HG03139 (cell line): Measurements from ENCODE around the gene ASXL1.
"Not testable (repeated sequence)": the region's sequence is repeated elsewhere in the genome, so short reads cannot be mapped to it uniquely, and the experiment has no call there.

Experiments used
- ATAC-seq: cut with Tn5 transposase; IDR thresholded peaks from one replicate; pipeline ENCODE4 v1.9.1; 2021; ENCODE audit not compliant: unreplicated experiment

The ASXL1 gene

DNA sequence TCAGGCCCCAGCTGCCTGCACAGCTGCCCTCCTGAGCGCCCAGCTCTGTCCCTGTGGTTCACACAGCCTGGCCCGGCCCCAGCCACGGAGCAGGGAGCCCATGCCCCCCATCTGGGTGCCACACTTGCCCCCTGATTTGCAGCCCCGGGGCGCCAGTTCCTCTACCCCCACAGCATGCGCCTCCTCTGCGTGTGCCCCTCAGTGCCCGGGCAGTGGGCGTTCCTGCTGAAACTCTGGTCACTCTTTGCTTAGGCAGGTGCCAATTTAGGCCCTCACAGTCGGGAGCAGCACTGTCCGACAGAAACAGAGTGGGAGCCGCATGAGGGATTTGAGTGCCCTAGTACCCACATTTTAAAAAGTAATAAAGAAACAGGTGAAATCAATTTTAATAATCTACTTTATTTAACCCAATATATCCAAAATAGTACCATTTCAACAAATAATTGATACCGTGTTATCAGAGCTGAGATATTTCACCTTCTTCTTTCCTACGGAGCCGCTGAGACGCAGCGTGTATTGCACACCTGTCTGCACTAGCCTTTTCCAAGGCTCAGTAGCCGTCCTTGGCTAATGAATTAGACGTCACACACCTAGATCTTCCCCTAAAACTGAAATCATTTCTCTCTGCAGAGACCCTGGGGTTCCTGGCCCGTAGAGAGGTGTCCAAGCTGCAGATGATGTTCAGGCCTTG, 106.4 kb downstream of the ASXL1 start:
- ATAC-seq, result no peak

DNA sequence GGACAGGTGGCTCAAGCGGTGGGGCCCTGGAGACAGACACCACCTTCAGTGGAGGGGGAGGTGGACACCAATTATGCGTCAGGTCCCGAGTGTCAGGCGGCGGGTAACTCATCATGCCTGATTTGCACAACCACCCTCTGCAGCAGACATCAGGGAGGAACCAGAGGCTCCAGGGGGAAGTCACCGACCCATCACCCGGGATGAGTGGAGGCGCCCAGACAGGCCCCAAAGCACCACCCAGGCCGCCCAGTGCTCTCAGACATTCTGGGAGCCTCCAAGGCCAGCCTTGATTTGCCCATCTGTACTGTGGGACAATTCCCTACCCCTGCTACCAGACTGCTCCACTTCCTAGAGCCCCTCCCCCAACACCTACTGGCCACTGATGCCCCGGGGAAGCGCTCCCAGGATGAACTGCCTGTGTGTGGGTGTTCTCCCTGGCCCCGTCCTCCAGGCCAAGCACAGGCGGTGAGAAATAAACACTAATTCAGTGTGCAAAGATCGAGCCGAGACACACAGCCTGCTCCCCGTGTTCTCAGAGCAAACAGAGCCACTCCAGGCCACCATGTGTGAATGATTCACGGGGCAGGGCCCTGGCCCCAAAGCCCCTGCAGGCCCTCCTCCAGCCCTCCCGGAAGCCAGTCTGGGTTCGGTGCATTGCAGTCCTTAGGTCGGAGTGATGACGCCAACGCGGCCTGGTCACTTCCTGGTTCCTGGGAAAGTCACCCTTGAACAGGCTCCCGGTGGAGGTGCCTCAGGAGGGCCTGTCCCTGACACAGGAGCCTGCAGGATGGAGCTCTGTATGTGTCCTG, 107.2 kb downstream of the ASXL1 start:
- no peak for ATAC-seq

DNA sequence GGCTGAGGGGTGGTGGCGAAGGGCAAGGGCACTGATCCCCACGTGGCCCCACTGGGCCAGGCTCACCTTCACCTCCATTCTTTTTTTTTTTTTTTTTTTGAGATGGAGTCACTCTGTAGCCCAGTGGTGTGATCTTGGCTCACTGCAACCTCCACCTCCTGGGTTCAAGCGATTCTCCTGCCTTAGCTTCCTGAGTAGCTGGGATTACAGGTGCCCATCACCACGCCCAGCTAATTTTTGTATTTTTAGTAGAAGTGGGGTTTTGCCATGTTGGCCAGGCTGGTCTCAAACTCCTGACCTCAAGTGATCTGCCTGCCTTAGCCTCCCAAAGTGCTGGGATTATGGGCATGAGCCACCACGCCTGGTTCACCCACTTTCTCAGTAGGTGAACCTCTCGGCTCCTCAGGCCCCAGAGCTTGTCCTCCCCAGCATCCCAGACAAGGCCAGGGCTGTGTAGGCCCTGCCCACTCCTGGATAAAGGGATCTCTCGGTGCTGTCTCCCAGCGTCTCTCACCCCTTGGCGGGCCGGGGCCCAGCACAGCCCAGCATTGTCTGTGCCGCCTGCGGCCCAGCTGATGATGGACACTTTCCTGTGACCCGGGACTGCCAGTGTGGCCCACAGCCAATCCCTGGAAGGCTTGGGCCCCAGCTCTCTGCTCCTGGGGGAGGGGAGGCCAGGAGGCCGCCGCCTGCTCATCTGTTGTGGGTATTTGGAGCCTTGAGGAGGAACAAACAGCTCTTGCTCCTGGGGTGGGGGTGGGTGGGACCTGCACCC, 108.0 kb downstream of the ASXL1 start:
- ATAC-seq, result not testable (repeated sequence)

DNA sequence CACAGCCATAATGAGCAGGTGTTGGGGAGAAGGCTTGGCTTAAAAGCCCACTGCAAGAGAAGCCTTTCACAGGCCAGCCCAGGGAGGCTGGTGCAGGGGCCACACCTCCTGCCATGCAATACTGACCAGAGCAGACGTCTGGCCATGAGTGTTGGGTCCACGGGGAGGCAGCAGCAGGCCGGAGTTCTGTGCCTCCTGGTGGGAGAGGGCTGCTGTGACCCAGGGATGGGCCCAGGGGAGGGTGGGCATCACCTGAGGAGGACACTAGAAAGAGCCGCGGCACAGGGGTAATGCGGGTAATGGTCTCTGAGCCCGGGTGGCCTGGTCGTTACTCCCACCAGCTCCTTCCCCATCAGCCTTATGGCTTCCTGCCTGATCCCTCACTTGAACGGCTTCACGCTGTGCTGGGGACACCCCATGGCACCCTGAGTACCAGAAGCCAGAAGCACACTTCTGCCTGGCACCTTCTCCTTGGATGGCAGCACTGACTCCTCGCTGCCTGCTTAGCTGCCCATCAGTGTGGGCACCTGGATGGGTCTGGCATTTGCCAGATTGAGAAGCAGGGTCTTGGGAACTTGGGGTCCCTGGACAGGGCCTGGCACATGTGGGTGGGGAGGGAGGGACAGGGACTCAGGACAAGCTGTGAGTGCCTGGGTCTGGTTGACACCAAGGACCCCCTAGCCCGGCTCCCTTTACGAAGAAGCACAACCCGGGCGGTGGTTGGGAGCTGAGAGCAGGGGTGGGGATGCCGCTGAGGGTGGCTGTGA, 108.8 kb downstream of the ASXL1 start:
- no peak for ATAC-seq

DNA sequence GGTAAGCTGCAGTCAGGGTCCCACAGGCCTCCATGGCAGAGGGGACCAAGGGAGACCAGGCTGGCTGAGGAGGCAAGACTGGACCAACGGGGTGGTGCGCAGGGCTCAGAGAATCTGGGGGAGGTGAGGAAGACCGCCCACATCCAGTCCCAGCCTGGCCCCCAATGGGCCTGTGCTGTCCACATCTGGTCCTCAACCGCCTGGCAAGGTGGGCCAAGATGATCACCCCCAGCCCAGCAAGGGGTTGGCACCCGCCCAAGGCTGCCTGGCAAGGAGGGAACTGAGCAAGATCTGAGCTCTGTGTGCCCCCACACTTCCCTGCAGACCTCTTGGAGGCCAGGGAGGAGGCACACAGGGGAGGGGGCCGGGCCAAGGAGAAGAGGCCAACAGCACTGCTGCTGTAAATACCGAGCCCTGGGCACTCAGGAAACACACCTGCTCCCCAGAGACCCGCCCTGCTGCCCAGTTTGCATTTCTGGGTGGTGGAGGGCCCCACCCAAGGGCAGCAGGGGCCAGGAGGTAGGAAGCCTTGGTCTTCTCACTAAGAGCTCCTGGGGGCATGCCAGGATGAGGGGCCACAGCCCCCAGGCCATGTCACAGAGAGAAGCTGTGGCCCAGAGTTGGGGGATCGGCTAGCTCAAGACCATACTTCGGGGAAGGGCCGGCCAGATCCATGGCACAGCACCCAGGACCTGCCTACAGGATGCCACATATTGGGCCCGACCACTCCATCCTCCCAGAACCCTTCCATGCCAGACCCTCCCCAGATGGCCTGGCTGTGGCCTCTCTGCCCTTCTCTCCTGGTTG, 109.6 kb downstream of the ASXL1 start:
- ATAC-seq, result no peak

DNA sequence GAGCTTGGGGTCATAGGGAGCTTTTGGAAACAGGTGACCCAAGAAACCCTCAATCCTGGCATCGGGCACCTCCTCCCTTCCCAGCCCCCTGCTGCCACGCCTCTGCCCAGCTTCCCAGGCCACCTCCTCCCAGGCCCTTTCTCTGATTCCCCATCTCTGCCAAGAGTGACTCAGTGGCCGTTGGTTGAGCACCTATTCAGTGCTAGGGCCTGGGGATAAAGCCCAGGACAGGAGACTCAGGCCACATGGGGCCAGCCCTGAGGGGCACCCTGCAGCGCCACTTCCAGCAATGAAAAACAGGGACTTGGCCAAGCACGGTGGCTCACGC, 110.1 kb downstream of the ASXL1 start:
- no peak for ATAC-seq

DNA sequence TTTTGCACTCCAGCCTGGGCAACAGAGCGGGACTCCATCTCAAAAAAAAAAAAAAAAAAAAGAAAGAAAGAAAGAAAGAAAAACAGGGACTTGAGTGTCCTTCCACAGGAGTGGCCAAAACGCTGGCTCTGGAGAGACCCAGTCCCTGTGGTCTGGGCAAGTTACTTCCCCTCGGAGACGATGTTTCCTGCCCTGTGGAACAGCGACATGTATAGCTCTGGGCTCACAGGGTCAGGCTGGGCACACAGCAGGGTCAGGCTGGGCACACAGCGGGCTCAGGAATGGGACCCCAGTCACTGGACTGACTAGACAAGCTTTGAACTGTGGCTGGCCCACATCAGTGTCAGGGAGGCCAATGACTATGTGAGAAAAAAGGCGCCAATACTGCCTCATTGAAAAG, 110.7 kb downstream of the ASXL1 start:
- ATAC-seq, result no peak

DNA sequence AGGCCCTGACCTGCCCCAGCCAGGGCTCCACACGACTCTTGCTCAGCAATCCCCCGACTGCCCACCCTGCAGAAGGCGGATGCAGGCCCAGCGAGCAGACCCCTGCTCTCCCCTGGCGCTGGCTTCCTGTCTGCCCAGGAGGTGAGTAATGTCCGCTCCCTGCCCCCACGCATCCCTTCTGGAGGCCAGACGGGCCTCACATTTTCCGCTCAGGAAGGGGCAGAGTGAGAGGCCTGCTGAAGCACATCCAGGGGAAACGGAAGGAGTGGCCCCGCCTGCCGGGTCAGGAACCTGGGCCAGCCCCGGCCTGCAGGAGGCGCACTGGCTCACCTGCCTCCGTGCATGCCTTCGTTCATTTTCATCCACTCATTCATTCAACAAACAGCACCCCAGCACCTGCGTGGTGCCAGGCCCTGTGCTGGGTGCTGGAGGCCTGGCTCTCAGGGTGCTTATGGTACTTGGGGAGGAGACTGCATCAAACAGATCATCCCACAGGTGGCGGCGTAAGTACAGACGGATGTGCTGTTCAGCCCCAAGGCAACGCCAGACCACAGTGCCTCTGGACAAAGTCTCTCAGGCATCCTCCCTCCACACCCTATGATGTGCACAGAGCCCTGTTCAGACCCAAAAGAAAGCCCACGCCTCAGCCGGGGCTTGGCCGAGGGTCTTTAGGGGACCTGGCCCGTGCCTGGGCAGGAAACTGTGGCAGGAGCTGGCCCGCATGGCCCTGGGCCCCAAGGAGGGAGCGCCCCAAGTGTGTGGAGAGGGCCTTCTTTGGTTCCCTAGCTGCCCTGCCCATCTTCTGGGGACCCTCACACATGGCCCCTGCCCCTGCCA, 112.1 kb downstream of the ASXL1 start:
- no peak for ATAC-seq

DNA sequence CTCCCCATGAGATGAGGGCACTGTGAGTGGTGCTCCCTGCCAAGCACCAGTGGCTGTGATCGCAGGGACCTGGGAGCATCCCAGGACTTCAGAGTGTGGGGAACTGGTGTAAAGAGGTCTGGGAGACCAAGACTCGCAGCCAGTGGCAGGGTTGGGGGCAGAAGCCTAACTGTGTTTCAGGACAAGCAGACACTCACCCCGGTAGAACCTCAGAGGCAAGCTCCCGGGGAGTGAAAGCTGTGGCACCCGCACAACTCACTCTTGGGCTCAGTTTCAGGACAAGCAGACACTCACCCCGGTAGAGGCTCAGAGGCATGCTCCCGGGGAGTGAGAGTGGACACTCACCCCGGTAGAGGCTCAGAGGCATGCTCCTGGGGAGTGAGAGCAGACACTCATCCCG, 112.8 kb downstream of the ASXL1 start:
- no peak for ATAC-seq

DNA sequence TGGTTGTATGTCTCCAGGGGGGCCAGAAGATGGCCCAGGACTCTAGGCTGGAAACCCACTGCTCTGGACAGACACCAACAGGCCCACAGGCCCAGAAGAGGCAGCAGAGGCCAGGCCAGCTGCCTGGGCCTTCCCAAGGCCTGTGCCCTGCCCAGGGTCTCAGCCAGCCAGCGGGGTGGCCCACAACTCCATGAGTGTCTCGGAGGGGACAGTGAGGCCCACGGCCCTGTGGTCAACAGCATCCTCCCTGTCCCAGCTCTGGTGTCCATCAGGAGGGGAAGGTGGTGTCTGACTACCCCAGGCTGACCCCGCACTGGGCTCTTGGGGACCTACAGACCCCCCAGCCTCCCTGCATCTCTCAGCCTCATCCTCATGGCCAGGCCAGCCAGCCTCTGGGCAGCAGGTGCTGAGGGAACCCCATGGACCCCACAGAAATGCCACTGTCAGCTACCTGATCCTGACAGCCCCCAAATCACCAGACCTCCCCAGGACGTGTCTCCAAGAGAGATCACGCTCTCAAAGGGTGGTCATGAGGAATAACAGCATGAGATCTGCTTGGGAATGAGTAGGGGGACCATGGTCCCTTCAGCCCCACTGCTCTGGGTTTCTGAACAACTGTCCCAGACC, 114.6 kb downstream of the ASXL1 start:
- ATAC-seq, result no peak

DNA sequence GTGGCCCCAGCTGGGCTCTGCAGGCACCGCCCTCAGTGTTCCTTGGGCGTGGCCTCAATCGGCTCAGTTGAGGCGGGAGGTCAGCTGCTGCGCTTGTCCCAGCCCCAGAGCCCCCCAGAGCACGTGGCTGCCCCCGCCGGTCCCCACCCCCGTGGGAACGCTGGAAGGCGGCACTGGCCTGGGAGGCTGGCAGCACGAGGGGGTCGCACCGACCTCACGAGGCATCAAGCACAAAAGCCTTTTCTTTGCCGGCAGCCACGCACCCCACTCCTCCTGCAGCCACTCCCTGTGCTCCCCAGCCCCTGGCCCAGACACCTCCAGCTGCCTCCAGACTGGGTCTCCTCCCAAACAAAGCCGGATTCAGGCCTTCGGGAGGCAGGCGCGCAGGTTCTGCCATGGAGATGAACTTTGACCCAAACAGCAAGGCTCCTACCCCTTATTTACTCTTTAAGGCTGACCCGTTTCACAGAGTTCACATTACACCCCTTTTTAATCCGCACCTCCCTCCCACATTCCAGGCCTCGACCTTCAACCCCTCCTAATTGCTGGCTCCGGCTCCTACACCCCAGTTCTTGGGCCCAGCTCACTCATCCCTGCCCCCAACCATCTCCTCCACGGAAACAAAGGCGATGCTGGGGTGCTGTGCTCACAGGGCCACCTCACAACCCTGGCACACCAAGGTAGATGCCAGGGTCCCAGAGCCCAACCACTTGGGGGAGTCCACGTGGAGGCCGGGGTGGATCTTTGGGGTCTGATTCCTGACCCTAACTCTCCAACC, 115.3 kb downstream of the ASXL1 start:
- no peak for ATAC-seq

DNA sequence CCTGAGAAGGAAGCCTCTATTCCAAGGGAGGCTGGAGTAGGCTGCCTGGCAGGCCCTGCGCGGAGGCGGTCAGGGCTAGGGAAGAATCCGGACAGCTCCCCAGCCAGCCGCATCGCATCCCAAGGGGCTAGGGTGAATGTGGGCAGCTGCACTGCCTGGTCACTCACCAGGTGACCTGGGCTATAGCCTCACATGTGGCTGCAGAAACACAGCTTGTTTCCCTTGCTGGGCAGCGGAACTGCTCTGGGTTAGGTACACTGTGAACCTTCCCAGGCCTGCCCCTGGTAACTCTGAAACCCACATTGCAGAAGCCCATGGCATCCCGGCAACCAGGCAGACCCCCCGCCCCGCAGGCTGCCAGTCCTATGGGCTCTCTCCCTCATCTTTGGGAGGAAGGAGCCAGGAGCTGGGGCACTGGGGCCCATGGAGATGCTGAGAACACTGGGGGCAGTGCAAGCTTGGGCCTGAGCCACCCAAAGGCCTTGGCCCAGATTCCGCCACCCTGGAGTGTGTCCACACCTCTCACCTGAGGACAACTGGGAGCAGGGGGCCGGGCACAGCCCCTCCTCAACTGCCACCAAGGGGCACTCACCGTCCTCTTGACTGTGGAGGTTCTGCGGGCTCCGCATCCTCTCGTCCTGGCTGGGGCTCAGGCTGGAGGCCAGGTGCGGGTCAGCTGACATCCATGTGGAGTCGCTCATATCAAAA, 116.0 kb downstream of the ASXL1 start:
- ATAC-seq, result no peak

DNA sequence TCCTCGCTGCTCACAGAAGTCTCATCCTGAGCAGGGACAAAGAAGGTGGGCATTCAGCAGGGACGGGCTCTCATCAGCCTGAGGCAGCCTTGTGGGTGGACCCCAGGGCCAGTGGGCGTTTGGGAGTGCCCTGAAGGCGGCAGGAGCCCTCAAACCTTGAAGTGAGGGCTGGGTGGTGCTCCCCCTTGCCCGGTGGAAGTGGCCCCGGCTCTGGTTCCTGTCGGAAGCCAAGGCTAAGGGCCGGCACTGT, 116.5 kb downstream of the ASXL1 start:
- ATAC-seq, result no peak

DNA sequence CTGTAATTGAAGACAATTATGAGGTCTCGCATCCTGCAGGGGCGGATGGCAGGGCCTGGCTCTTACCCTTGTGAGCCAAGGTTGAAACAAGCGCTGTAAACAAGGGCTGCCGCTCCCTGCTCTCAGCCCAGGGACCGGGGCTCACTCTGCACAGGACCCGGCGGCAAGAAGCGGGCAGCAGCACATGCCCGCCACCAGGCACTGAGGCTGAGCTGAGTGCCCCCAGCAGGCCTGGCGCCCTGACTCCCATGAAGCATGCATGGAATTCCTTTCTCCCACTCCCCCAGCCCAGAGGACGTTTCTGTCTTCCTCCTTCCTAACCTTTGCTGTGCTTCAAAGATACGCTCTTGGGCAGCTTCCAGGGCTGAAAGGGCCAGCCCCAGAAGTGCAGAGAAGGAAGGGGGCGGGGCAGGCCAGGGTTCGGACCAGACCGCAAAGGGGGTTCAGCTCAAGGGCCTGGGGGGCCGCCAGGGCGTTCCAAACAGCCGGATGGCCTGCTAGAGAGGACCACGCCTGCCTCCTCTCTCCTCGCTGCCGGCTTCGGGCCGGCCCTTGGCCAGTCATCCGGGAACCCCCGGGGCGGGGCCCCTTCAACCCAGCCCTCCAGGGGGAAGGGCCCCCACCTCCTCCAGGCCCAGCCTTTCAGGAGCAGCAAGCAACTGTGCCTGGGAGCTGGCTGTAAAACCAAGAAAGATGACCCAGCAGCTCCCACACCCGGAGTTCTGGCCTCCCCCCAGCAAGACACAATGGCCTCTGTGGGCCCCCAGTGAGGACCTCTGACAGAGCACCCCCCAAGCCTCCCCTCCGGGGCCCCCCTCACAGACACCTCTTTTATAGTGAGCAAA, 117.1 kb downstream of the ASXL1 start:
- ATAC-seq, result no peak

DNA sequence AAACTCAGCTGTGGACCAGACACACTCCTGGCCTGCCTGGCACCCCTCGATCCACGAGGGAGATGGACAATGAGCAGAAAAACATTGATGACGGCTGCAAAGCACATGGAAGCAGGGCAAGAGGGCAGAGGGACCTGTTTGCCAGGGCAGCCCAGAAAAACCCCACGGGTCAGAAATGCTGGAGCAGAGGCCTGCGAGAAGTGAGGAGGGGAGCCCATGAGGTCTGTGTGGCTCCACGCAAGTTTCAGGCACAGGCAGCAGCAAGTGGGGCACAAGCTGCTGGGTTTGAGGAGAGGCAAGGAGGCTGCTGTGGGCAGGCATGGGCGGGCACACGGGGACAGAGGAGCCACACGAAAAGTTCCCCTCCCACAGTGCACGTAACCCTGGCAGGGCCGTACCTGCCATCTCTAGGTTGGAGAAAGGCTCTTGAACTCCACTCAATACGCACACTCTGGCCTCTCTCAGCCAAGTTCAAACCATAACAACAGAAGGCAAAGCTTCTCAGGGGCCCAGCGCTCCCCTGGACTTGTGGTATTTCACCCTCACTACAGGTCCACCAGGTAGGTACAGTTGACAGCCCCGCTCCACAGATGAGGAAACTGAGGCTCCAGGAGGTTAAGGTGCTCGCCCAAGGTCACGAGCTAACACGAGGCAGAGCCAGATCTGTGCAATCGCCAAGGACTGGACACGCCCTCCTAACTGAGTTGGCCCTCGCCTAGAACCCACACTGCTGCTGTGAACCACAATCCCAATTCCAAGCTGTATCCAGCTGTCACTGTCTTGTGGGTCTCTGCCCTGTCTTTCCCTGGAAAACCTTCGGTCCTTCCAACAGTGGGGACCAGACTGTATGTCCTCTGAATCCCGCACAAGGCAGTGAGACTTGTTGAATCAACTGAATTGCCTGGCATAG, 118.8 kb downstream of the ASXL1 start:
- ATAC-seq, result no peak
